Amniotic epithelial cell (primary cell): ENCODE measurements around the gene ACER2.
A peak's percentile ranks its signal among the peaks of the same experiment; 100 is the strongest.

Experiments
- DNase-seq: peaks from one replicate; pipeline ENCODE4 v3.0.0-alpha.2; 2010; ENCODE audit warnings: low read depth

The ACER2 gene

GRCh38 chr9:19486803-19487202, 78.0 kb downstream of the ACER2 start:
- DNase-seq: no peak

- no peak for DNase-seq
Observed at GRCh38 chr9:19488721-19489120, 79.9 kb downstream of the ACER2 start.

GRCh38 chr9:19490269-19490668, 81.5 kb downstream of the ACER2 start:
- no peak for DNase-seq

- DNase-seq: no peak
Observed at GRCh38 chr9:19490828-19491227, 82.0 kb downstream of the ACER2 start.

- DNase-seq: no peak
Observed at GRCh38 chr9:19492775-19493173, 84.0 kb downstream of the ACER2 start.

- peak; percentile 60 for DNase-seq
Observed at GRCh38 chr9:19493174-19493811, 84.5 kb downstream of the ACER2 start.

- no peak for DNase-seq
Observed at GRCh38 chr9:19493876-19494275, 85.1 kb downstream of the ACER2 start.

GRCh38 chr9:19495186-19496028, 86.6 kb downstream of the ACER2 start:
- no peak for DNase-seq

GRCh38 chr9:19496321-19497050, 87.7 kb downstream of the ACER2 start:
- DNase-seq: no peak

GRCh38 chr9:19497276-19497675, 88.5 kb downstream of the ACER2 start:
- no peak for DNase-seq

- DNase-seq: peak; percentile 60
Observed at GRCh38 chr9:19498015-19498414, 89.2 kb downstream of the ACER2 start.
